GF-D8 (cell line): ENCODE data around the gene NFATC2IP.
"Not testable (repeated sequence)": the region's sequence is repeated elsewhere in the genome, so short reads cannot be mapped to it uniquely, and the experiment has no call there.

Experiments
- DNase-seq: peaks from one replicate; lab custom pipeline; 2025; lab: John Stamatoyannopoulos, UW

Gene NFATC2IP

DNA sequence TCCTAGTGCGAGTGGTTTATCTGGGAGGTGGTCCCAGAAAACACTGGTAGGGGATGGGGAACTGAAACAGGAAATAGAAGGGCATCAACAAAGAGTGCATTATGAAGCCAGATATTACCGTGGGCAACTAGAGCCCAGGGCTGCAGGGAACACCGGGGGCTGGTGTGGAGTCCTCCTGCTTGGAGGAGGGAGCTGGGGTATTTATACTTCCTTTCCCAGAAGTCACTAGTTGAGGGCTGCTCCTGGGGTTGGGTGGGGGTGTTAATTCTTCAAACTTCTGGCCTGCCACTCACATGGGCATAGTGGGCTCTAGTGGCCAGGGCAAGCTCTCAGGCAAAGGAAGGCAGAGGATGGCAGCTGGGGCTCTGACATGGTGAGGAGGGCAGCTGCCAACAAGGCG, 48.8 kb downstream of the NFATC2IP start:
- DNase-seq = no peak

DNA sequence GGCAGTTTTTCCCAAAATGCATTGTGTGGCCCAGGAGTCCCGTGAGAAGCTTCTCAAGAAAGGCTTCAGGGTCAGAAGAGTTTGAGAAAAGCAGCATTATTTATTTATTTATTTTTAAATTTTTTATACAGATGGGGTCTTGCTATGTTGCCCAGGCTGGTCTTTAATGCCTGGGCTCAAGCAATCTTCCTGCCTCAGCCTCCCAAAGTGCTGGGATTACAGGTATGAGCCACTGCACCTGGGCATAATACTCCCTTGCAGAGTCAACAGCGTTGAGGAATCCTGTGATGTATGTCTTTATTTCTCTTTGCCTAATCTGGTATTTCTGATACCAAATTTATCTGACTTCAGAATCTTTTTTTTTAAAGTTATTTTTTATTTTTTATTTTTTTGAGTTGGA, 49.3 kb downstream of the NFATC2IP start:
- no peak for DNase-seq

DNA sequence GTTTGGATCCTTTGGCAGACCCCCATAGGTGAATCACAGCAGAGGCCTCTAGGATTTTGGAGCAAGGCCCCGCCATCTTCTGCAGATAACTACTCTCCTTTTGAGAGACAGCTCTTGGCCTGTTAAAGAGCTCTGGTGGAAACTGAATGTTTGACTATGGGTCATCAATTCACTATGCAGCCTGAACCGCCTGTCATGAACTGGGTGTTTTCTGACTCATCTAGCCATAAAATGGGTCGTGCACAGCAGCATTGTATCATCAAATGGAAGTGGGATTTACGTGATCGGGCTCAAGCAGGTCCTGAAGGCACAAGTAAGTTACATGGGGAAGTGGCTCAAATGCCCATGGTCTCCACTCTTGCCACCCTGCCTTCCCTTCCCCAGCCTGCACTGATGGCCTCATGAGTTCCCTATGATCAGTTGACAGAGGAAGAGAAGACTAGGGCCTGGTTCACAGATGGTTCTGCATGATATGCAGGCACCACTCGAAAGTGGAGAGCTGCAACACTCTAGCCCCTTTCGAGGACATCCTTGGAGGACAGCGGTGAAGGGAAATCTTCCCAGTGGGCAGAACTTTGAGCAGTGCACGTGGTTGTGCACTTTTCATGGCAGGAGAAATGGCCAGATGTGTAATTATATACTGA, 53.9 kb downstream of the NFATC2IP start:
- not testable (repeated sequence) for DNase-seq

DNA sequence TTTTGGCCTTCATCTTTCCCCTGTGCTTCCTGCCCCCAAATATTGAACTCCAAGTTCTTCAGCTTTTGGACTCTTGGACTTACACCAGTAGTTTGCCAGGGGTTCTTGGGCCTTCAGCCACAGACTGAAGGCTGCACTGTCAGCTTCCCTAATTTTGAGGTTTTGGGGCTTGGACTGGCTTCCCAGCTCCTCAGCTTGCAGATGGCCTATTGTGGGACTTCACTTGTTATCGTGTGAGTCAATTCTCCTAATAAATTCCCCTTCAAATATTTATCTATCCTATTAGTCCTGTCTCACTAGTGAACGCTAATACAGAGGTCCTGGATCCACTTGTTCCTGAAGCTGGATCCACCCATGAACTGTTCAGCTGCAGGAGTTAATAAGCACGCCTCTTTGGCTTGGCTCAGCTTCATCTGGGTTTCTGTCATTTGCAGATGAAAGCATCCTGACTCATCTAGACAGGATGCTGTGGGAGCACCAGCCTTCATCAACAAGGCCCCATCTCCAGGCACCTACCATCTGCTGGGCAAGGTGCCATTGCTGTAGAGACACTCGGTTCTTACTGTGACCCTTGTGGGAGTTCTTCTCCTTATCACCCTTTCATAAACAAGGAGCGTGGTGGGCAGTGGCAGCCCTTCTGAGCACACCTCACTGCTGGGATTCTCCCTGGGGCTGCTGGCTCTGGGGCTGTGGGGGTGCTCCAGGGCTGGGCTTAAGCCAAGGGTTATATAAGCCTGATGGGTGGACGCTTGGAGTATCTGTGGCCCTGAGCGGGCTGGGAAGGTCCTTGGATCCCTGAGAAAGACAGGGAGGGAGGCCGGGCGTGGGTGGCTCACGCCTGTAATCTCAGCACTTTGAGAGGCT, 57.2 kb downstream of the NFATC2IP start:
- no peak for DNase-seq

DNA sequence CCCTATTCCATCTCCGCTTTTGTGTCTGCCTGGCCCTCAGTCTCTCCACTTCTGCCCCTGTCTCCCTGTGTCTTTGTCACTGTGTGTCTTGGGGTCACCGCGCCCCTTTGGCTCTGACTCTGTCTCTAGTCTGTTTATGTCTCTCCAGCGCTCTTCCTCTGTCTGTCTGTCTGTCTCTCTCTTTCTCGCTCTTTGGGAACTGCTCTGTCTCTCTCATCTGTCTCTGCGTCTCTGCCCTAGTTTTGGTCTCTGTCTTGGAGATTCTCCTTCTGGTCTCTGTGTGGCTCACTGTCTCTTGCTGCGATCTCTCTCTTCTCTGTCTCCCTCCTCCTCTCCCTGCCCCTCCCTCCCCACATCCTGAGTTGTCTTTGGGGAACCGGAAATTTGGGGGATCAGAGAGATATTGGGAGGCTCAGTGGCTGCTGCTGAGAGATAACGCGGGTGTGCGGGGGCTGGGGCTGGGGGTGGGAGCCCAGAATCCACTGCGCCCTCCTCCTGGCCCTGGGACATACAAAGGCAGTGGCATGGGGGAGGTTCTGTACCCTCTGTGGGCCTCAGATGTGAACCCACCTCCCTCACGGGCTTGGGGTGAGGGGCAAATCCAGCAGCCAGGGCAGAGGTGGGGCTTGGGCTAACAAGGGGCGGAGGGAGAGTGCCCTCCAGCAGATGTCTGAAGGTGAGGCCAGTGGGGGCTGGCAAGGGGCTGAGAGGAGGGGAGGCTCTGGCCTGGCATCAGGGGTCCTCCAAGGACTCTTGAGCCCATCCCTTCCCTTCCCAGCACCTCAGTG, 58.5 kb downstream of the NFATC2IP start:
- DNase-seq = peak; percentile 21

DNA sequence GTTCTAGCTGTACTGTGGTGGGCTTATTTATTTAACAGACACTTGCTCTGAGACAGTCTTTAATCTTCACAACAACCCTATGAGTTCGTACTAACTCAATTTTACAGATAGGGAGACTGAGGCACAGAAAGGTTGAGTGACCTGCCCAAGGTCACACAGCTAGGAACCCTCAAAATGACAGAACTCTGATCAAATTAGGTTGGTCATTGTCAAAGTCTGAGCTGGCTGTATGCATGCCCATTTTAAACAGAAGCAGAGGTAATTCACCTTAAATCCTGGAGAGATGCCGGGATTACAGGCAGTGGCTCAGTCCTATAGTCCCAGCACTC, 59.1 kb downstream of the NFATC2IP start:
- no peak for DNase-seq

DNA sequence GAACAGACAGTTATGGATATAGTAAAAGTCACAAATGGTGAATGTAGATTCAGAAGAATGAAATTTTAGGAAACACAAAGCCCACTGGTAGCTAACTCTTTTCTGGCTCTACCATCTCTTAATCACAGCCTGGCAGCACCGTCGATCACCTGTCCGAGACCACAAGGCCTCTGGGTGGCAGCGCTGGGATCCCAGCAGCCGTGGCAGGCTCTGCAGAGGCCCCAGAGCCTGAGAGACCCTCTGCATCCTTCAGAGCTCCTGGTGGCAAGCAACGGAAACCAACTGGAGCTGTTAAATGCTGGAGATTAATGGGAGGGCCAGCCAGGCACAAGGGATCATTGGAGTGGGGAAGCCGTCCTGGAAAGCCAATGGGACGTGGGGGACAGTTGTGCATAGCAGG, 60.4 kb downstream of the NFATC2IP start:
- DNase-seq = no peak

DNA sequence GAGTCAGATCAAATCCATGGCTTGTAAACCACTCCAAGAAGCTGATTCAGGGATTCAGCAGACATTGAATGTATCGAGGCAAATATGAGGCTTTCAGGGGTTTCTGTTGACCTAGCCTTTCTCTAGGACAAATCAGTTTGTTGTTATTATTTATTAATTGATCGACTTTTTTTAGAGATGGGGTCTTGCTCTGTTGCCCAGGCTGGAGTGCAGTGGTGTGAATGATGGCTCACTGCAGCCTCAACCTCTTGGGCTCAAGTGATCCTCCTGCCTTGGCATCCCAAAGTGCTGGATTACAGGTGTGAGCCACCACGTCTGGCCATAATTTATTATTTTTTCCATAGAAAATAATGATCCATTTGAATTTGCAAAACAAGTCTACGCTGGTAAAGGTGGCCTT, 61.1 kb downstream of the NFATC2IP start:
- no peak for DNase-seq

DNA sequence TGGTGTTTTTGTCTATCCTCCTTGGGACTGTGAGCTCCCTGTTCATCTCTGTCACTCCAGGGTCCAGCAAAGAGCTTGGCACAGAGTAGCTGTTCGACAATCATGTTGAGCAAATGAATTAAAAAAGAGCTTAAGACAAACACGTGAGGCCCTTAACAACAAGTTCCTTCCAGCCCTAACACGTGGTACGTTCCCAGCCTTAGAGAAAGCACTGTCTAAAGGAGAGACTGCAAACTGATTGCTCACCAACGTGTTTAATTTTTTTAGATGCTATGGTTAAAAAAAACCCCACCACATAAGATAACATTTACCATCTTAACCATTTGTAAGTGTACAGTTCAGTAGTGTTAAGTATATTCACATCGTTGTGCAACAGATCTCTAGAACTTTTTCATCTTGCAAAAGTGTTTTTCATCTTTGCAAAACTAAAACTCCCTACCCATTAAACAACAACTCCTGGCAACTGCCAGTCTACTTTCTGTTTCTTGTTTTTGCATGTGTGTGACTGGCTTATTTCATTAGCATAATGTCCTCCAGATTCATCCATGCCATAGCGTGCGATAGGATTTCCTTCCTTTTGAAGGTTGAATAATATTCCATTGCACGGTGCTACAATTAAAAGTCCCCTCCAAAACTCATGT, 62.3 kb downstream of the NFATC2IP start:
- DNase-seq = no peak

DNA sequence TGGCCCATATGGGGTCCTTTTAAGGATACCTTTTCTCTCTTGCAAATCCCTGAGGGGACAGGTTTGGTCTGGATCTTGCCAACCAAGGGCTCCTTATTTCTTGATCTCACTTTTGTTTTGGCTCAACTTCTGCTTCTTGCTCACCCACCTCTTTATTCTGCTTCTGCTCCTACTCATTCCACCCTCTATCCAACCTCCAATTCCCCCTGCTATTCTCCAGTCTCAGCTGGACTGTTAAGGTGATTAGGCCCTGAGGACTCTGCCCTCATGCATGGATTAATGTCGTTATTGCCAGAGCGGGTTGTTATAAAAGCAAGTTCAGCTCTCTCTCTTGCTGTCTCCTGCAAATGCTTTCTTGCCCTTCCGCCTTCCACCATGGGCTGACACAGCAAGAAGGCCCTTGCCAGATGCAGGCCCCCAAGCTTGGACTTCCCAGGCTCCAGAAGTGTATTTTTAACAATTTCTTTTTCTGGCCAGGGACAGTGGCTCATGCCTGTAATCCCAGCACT, 63.9 kb downstream of the NFATC2IP start:
- no peak for DNase-seq
